Lung microvascular endothelial cell (primary cell): Measurements from ENCODE around the gene WAPL. TPM values are rescaled to one million over a fixed set of nuclear protein-coding genes. Genes with fewer than 3 reads are reported as not detected.
"Not testable (repeated sequence)": the region's sequence is repeated elsewhere in the genome, so short reads cannot be mapped to it uniquely, and the experiment has no call there.

Source experiments
- DNase-seq, 2 donors: peaks; one replicate each; pipeline versions ENCODE4 v3.0.0 to v3.0.0-alpha.2; 2010; ENCODE audit warnings: low read depth in 2 of 2
- total RNA-seq: library from RNA; depleted of rRNA; stranded (reverse); fragments of >200 nt; gene quantifications from 2 replicates; pipeline ENCODE4 v1.2.1, GENCODE V29; 2014

The WAPL gene, protein sequence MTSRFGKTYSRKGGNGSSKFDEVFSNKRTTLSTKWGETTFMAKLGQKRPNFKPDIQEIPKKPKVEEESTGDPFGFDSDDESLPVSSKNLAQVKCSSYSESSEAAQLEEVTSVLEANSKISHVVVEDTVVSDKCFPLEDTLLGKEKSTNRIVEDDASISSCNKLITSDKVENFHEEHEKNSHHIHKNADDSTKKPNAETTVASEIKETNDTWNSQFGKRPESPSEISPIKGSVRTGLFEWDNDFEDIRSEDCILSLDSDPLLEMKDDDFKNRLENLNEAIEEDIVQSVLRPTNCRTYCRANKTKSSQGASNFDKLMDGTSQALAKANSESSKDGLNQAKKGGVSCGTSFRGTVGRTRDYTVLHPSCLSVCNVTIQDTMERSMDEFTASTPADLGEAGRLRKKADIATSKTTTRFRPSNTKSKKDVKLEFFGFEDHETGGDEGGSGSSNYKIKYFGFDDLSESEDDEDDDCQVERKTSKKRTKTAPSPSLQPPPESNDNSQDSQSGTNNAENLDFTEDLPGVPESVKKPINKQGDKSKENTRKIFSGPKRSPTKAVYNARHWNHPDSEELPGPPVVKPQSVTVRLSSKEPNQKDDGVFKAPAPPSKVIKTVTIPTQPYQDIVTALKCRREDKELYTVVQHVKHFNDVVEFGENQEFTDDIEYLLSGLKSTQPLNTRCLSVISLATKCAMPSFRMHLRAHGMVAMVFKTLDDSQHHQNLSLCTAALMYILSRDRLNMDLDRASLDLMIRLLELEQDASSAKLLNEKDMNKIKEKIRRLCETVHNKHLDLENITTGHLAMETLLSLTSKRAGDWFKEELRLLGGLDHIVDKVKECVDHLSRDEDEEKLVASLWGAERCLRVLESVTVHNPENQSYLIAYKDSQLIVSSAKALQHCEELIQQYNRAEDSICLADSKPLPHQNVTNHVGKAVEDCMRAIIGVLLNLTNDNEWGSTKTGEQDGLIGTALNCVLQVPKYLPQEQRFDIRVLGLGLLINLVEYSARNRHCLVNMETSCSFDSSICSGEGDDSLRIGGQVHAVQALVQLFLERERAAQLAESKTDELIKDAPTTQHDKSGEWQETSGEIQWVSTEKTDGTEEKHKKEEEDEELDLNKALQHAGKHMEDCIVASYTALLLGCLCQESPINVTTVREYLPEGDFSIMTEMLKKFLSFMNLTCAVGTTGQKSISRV (N-terminal part only)
- 32.9 and 40.5 TPM in 2 replicates for total RNA-seq

DNA sequence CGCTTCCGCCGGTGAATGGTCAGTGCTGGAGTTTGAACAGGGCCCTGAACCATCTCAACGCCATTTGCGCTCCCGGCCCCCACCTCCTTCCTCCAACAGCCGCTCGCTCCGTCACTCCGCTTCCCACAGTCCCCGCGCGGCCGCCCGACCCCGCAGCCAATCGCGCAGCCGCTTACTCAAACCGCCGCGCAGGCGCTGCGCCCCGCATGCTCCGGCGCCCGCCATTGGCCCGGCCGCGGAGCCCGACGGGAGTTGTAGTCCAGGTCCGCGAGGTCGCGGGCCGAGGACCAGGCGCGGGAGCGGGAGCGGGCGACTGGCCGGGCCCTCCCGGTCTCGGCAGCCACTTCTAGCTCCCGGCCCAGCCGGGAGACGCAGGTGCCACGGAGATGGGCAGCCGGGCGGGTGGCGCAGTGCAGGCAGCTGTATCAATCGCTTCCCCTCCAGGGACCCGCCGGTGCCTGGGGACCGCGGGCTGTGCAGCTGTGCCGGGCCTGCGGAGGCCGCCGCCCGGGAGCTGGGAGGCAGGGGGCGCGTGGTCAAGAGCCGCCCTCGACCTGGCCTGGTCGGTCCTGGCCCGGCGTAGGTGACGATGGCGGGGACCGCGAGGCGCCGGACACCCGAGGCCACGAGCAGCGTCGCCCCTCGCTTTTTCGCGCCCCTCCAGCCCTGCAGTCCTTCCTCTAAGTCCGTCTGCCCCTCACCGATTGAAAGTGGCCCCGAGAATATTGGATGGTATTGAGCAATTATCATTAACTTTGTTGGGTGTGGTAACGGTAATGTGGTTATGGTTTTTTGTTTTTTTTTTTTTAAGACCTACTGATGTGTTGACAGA is at the start of gene WAPL:
TSS of gene WAPL (minus strand) at position 115 of the 832 bp plus-strand sequence. CDS start 3,723 bp downstream, outside the sequence.
- DNase-seq: peak; percentile 96 to 97

GRCh38 chr10:86569335-86569734 is 47.7 kb upstream of the WAPL start:
- DNase-seq: no peak

DNA sequence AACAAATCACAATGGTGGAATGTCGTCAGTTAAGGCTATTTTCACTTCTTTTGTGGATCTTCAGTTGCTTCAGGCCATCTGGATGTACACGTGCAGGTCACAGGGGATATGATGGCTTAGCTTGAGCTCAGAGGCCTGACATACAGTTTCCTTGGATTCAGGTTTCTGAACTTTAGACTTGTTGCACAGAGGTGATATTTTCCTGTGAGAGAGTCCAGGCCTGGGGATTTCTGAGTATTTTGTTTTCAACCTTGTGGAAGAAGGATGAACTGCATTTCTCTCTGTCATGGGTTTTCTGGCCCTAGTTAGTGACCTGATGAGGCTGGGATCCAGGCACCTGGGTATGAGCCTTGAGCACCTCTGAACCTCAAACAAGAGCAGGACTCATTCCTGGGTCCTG is 44.9 kb upstream of the WAPL start:
- DNase-seq: not testable (repeated sequence)

GRCh38 chr10:86563338-86563737 is 41.7 kb upstream of the WAPL start:
- DNase-seq: not testable (repeated sequence)

GRCh38 chr10:86558695-86559094 is 37.1 kb upstream of the WAPL start:
- DNase-seq: not testable (repeated sequence)

DNA sequence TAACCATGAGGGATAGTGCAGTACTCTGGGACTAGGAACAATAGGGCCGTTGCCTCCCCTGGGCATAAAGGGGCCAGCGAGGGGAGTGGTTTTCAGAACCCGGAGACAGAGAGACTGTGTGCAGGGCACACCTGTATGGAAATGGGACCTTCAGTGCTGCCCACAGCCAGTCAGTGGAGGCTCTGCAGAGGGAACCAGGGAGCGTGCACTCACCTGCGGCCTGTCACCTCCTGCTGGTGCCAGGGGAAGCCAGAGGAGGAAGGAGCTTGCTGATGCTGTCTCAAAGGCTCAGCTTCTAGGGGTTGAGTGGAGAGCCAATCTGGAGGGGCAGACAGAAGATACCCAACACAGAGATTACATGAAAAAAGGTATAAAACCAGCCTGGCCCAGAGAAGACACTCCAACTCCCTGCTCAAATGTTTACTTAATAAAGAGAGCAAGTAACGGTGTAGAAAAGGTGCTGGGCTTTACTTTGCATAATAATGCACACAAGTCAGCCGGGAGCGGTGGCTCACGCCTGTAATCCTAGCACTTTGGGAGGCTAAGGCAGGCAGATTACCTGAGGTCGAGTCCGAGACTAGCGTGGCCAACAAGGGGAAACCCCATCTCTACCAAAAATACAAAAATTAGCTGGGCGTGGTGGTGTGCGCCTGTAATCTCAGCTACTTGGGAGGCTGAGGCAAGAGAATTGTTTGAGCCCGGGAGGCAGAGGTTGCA is 35.5 kb upstream of the WAPL start:
- no peak for DNase-seq

DNA sequence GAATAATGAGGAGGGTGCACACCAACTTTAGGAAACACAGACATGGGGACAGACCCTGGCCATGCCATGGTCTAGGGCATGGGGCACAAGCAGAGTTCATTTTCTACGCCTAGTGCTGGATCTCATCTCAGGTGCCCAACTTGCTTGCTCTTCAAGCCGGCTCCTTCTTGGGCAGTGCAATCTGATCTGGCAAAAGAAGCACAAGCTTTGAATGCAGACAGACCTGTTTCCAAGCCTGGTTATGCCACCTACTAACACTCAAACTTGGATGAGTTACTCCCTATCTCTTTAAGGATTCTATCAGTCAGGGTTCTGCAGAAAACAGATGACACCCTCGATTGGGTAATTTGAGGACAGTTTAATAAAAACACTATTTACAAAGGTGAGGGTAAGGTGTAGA is 34.9 kb upstream of the WAPL start:
- DNase-seq: no peak

DNA sequence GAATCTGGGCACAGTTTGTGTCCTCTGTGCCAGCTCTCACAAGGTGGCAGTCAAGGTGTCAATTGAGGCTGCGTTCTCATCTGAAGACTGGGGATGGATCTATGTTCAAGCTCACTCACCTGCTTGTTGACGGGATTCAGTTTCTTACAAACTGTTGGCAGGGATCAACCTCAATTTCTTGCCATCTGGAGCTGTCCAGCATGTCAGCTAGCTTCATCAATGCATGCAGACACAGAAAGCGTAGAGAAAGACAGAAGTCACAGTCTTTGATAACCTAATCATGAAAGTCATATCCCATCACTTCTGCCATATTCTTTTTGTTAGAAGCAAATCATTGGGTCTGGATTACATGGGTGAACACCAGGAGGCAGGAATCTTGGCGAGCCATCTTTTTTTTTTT is 32.0 kb upstream of the WAPL start:
- peak in 1 of 2 donors; percentile 4 for DNase-seq

DNA sequence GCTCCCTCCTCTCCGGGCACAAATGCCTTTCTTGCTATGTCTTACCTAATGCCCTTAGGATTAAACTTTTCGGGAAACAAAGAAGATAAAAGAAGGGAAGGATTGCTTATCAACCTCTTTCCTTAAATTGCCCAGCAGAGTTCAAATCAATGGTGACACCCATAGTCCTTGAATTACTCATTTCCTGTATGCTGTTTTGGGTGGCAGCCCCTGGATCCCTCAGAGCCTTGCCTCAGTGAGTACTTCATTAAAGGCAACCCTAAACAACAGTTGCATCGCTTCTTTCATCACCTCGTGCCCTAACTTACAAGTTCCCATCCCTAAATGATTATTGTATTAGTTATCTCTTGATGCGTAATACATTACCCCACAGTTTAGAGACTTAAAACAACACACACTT is 31.6 kb upstream of the WAPL start:
- DNase-seq: no peak

DNA sequence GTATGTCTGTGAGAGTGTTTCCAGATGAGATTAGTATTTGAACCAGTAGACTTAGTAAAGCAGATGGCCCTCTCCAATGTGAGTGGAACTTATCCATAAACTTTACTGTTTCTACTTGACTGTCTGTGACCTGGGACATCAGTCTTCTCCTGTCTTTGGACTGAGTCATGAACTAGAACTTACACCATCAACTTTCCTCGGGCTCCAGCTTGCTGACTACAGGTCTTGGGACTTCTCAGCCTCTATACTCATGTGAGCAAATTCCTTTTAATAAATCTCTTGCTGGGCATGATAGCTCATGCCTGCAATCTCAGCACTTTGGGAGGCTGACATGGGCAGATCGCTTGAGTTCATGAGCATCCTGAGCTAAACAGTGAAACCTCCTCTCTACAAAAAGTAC is 25.7 kb upstream of the WAPL start:
- no peak for DNase-seq

DNA sequence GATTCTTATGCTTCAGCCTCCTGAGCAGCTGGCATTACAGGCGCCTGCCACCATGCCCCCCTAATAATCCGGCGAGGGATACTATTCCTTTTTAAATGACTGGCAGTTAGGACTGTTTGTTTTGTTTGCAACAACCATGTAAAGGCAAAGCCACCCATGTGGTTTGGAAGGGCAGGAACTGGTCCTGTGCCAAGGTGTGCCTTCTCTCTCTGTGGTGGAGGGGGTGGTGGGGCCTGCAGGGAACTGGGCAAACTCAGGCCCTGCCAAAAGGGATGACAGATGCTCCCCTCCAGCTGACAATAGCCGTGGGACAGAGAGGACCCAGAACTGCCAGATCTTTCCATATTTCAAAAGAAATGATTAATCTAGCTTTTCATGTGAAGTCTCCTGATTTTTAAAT is 23.5 kb upstream of the WAPL start:
- no peak for DNase-seq

- DNase-seq: no peak
Measured at GRCh38 chr10:86540016-86540415, 18.4 kb upstream of the WAPL start.

DNA sequence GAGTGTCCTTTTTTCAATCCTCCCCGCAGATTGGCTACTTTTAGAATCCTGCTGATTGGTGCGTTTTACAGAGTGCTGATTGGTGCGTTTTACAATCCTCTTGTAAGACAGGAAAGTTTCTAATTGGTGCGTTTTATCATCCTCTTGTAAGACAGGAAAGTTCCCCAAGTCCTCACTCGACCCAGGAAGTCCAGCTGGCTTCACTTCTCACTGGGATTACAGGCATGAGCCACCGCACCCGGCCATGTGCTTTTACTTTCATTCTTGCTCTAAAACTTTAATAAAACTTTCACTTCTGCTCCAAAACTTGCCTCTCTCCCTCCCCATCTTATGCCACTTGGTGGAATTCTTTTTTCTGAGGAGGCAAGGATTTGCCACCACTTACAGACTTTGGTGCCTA is 17.0 kb upstream of the WAPL start:
- DNase-seq: no peak

- not testable (repeated sequence) for DNase-seq
Measured at GRCh38 chr10:86538040-86538439, 16.4 kb upstream of the WAPL start.

DNA sequence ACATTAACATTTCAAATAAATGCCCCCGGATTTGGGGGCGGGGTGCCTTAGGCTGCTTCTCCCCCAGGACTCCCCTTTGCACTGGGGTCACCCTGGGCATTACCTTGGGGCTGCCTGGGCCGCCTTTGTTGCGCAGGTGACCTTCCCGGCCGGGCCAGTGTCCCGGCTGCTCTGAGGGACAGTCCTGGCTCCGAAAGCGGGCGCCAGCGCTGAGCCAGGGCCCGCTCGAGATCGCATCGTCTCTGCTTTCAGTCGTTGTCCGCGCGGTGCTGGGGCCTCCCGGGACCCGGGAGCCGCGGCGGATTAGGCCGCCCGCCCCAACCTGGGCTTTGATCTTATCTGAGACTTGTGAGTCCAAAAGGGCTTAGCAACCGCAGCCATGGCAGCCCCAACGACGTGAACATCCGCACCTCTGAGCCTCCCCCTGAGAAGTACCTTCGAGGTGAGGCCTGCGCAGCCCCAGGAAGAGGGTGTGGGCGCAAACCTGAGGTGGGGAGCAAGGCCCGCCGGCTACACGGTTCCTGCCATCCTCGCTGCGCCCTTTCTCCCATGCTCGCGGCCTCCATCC is 14.8 kb upstream of the WAPL start:
- DNase-seq: no peak

DNA sequence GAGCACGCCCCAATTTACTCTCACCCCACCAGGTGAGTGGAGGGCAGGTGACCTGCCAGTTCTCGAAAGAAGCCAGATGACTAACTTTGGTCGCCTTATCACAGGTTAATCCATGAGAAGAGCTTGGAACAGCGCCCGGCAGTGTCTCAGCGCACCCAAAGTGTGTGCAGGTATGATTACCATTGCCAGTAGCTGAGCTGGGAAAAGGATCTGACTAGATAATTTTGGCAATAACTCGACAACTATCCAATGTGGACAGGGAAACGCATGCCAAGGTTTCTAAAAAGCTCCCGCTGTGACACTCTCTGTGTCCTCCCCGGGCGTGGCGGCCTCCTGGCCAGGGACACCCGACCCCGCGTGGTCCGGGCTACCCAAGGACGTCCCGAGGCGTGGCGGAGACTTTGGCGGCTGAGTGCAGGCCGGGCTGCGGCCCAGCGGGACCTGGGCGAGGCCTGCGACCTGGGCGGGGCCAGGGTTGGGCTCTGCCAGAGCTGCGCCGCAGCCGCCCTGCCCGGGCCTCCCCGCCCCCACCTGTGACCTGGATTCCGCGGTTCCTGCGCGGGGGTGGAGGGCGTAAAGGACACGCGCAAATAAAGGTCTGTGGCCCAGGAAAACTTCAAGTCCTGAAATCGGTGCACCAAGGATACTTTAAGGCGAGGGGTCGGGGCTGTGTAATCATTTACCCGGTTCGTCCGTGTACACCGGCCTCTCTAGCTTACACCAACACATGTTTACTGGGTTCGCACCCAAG is 13.7 kb upstream of the WAPL start:
- DNase-seq: peak; percentile 11 to 24

- DNase-seq: no peak
Measured at GRCh38 chr10:86533328-86533727, 11.7 kb upstream of the WAPL start.

DNA sequence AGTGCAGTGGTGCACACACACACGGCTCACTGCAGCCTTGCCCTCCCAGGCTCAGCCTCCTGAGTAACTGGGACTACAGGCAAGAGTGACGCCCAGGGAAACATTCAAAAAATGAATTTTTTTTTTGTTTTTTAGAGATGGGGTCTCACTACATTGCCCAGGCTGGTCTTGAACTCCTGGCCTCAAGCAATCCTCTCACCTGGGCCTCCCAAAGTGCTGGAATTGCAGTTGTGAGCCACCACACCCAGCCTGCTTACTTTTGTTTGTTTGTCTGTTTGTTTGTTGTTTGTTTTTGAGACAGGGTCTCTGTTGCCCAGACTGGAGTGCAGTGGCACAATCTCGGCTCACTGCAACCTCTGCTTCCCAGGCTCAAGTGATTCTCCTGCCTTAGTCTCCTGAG is 7.1 kb upstream of the WAPL start:
- not testable (repeated sequence) for DNase-seq

DNA sequence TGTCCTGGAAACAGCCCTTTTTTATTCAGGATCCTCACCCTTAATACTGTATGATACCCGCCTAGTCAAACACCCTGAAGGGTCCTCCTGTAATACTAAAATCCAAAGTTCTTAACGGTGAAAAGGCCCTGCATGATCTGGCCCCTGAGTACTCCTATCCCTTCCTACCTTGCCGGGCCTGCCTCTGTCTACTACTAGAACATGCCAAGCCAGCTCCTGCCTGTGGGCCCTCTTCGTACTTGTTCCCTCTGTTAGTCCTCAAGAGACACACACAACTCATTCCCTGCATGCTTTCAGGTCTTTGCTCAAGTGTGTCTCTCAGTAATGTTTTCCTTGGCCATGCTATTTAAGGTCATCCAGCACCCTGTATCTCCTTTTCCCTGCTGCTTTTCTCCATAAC is 5.0 kb upstream of the WAPL start:
- no peak for DNase-seq
